H9 (cell line): ENCODE measurements around the gene P3H2. TPM values are rescaled to one million over a fixed set of nuclear protein-coding genes. Genes with fewer than 3 reads are reported as not detected.
A peak's percentile ranks its signal among the peaks of the same experiment; 100 is the strongest.

Source experiments
- DNase-seq: peaks from one replicate; pipeline ENCODE4 v3.0.0-alpha.2; 2017
- H2AFZ ChIP-seq: one replicate; pipeline ENCODE4 v1.6.1; 2013; ENCODE audit warnings: mild to moderate bottlenecking, low read length, control low read depth, moderate library complexity
- H2AK5ac ChIP-seq: 2 replicates; pipeline ENCODE4 v1.6.1; 2013; ENCODE audit warnings: low read length, control low read depth, mixed read lengths; ENCODE audit not compliant: insufficient read length
- H2BK120ac ChIP-seq: one replicate; pipeline ENCODE4 v1.6.1; 2013; ENCODE audit warnings: low read depth, mild to moderate bottlenecking, low read length, control low read depth, inconsistent platforms; ENCODE audit not compliant: poor library complexity, severe bottlenecking
- H2BK12ac ChIP-seq: 2 replicates; pipeline ENCODE4 v1.6.1; 2013; ENCODE audit warnings: low read length, control low read depth, mixed read lengths, low read depth; ENCODE audit not compliant: insufficient read length
- H2BK15ac ChIP-seq: 2 replicates; pipeline ENCODE4 v1.6.1; 2013; ENCODE audit warnings: low read depth, low read length, control low read depth
- H2BK20ac ChIP-seq: one replicate; pipeline ENCODE4 v1.6.1; 2013; ENCODE audit warnings: low read depth, mild to moderate bottlenecking, low read length, control low read depth, inconsistent platforms; ENCODE audit not compliant: poor library complexity, severe bottlenecking
- H2BK5ac ChIP-seq: 2 replicates; pipeline ENCODE4 v1.6.1; 2013; ENCODE audit warnings: low read length, control low read depth, mixed read lengths; ENCODE audit not compliant: insufficient read length
- H3K14ac ChIP-seq: 2 replicates; pipeline ENCODE4 v1.6.1; 2013; ENCODE audit warnings: low read length, control low read depth; ENCODE audit not compliant: insufficient read depth
- H3K18ac ChIP-seq: 2 replicates; pipeline ENCODE4 v1.6.1; 2013; ENCODE audit warnings: low read depth, mild to moderate bottlenecking, mixed read lengths, low read length, control low read depth; ENCODE audit not compliant: insufficient read length
- H3K23ac ChIP-seq: 2 replicates; pipeline ENCODE4 v1.6.1; 2013; ENCODE audit warnings: low read length, control low read depth, mixed read lengths, low read depth; ENCODE audit not compliant: insufficient read length
- H3K23me2 ChIP-seq: 2 replicates; pipeline ENCODE4 v1.6.1; 2013; ENCODE audit warnings: low read depth, mild to moderate bottlenecking, mixed read lengths, low read length, control low read depth; ENCODE audit not compliant: insufficient read length, poor library complexity, severe bottlenecking
- H3K27ac ChIP-seq: 2 replicates; pipeline ENCODE4 v1.5.1; 2013; ENCODE audit warnings: low read length, control low read depth, mixed read lengths, low read depth; ENCODE audit not compliant: insufficient read length
- H3K27me3 ChIP-seq: 2 replicates; pipeline ENCODE4 v1.6.1; 2013; ENCODE audit warnings: low read length, control low read depth, inconsistent platforms; ENCODE audit not compliant: insufficient read depth
- H3K4ac ChIP-seq: 2 replicates; pipeline ENCODE4 v1.6.1; 2013; ENCODE audit warnings: low read depth, mild to moderate bottlenecking, control low read depth, inconsistent platforms, low read length, moderate library complexity
- H3K4me1 ChIP-seq: 2 replicates; pipeline ENCODE4 v1.6.1; 2013; ENCODE audit warnings: low read length, control low read depth, inconsistent platforms; ENCODE audit not compliant: insufficient read depth
- H3K4me2 ChIP-seq: 2 replicates; pipeline ENCODE4 v1.6.1; 2013; ENCODE audit warnings: low read length, control low read depth, mixed read lengths; ENCODE audit not compliant: insufficient read length, insufficient read depth
- H3K56ac ChIP-seq: 2 replicates; pipeline ENCODE4 v1.6.1; 2013; ENCODE audit warnings: low read depth, mild to moderate bottlenecking, mixed read lengths, low read length, control low read depth; ENCODE audit not compliant: insufficient read length
- H3K79me1 ChIP-seq: 2 replicates; pipeline ENCODE4 v1.6.1; 2013; ENCODE audit warnings: low read depth, mild to moderate bottlenecking, moderate library complexity, low read length, control low read depth, inconsistent platforms; ENCODE audit not compliant: insufficient read depth, poor library complexity, severe bottlenecking
- H3K79me2 ChIP-seq: 2 replicates; pipeline ENCODE4 v1.6.1; 2013; ENCODE audit warnings: low read length, control low read depth, inconsistent platforms; ENCODE audit not compliant: insufficient read depth
- H3K9ac ChIP-seq: 2 replicates; pipeline ENCODE4 v1.6.1; 2013; ENCODE audit warnings: low read length, control low read depth, mixed read lengths; ENCODE audit not compliant: insufficient read length; ENCODE audit errors: extremely low read depth
- H3K9me3 ChIP-seq: one replicate; pipeline ENCODE4 v1.6.1; 2013; ENCODE audit warnings: low read depth, low read length, inconsistent platforms; ENCODE audit not compliant: control insufficient read depth
- H3T11ph ChIP-seq: one replicate; pipeline ENCODE4 v1.6.1; 2013; ENCODE audit warnings: mild to moderate bottlenecking, low read length, control low read depth, inconsistent platforms
- H4K20me1 ChIP-seq: one replicate; pipeline ENCODE4 v1.6.1; 2013; ENCODE audit not compliant: control insufficient read depth, insufficient read length, insufficient read depth
- H4K5ac ChIP-seq: 2 replicates; pipeline ENCODE4 v1.6.1; 2013; ENCODE audit warnings: low read depth, mild to moderate bottlenecking, mixed read lengths, low read length, control low read depth; ENCODE audit not compliant: insufficient read length
- H4K8ac ChIP-seq: replicated peaks from 2 replicates; pipeline ENCODE4 v1.6.1; 2013; ENCODE audit warnings: low read length, control low read depth, mixed read lengths, low read depth; ENCODE audit not compliant: insufficient read length
- H4K91ac ChIP-seq: 2 replicates; pipeline ENCODE4 v1.6.1; 2013; ENCODE audit warnings: low read depth, mild to moderate bottlenecking, moderate library complexity, mixed read lengths, low read length, control low read depth; ENCODE audit not compliant: insufficient read length
- H3K27ac Mint-ChIP-seq, 3 experiments: 2 replicates in 2 of 3; 3 replicates in 1 of 3; pipeline ENCODE4 v1.8.0; 2020 to 2021; ENCODE audit warnings: mixed read lengths in 3 of 3, mild to moderate bottlenecking in 1 of 3, moderate library complexity in 1 of 3
- H3K27me3 Mint-ChIP-seq: 2 replicates; pipeline ENCODE4 v1.8.0; 2021; ENCODE audit warnings: low read depth, mild to moderate bottlenecking, moderate library complexity, mixed read lengths
- H3K36me3 Mint-ChIP-seq, 3 experiments: 2 replicates in 2 of 3; 3 replicates in 1 of 3; pipeline ENCODE4 v1.8.0; 2020 to 2021; ENCODE audit warnings: low read depth in 3 of 3, mixed read lengths in 3 of 3; ENCODE audit not compliant: insufficient read depth in 1 of 3
- H3K4me1 Mint-ChIP-seq, 2 experiments: 2 replicates each; pipeline ENCODE4 v1.8.0; 2020; ENCODE audit warnings: mixed read lengths in 2 of 2
- H3K4me3 Mint-ChIP-seq, 2 experiments: 2 replicates in 1 of 2; 3 replicates in 1 of 2; pipeline ENCODE4 v1.8.0; 2020 to 2021; ENCODE audit warnings: mild to moderate bottlenecking in 2 of 2, mixed read lengths in 2 of 2, moderate library complexity in 1 of 2
- H3K9me3 Mint-ChIP-seq, 2 experiments: 2 replicates in 1 of 2; 3 replicates in 1 of 2; pipeline ENCODE4 v1.8.0; 2020; ENCODE audit warnings: mild to moderate bottlenecking in 2 of 2, mixed read lengths in 2 of 2, moderate library complexity in 1 of 2
- CTCF ChIP-seq: fragments of 200-600 bp; sonication (generic); conservative IDR thresholded peaks from 3 replicates; pipeline ENCODE4 v1.8.0; 2021; ENCODE audit warnings: antibody characterized with exemption, mild to moderate bottlenecking
- WGBS: extraction: QIAGEN DNeasy Blood & Tissue Kit; methylation state at CpG from one replicate; pipeline ENCODE4 v1.1.7; 2013; ENCODE audit warnings: missing lambda C conversion rate, low lambda C conversion rate, mixed read lengths; ENCODE audit not compliant: insufficient read length; ENCODE audit errors: extremely low coverage; 5-methylcytosine and 5-hydroxymethylcytosine counted together
- total RNA-seq: library from RNA; stranded (reverse); gene quantifications from 2 replicates; pipeline ENCODE4 v1.2.1, GENCODE V29; 2021

P3H2 gene
- total RNA-seq, 1 experiment from 2014 or later, result 41.5 TPM

- no peak overlapping the region for H2BK5ac ChIP-seq
- H3K4me1 ChIP-seq, result peaks cover 5% of the 10 kb centered on the region
- no peaks in the 10 kb centered on the region for H4K20me1 ChIP-seq
- H2AK5ac ChIP-seq, result no peak overlapping the region
- no peak overlapping the region for H3K4ac ChIP-seq
- no peak overlapping the region for H3K27ac ChIP-seq
- no peak overlapping the region for H3K23ac ChIP-seq
- H4K8ac ChIP-seq, result no peak overlapping the region
- H4K91ac ChIP-seq, result no peak overlapping the region
- Mint-ChIP-seq H3K36me3 (peaks cover 0 to 5% (median 0%) of the 10 kb centered on the region in 3 experiments; a peak in 2 of 7 replicates), H3K27ac (no peak overlapping the region; a peak in 1 of 7 replicates), H3K9me3 (0 out of 5 replicates have a peak, but pooled peaks cover 0 to 3% of the 10 kb centered on the region in 2 experiments), H3K4me1 (peaks cover 44 to 46% of the 10 kb centered on the region in 2 experiments), H3K4me3 (peak overlapping the region; percentile 60 to 74), H3K27me3 (peaks cover 28% of the 10 kb centered on the region)
- no peak overlapping the region for H3K56ac ChIP-seq
- H2BK20ac ChIP-seq, result no peak overlapping the region
- no peak overlapping the region for H2AFZ ChIP-seq
- TF ChIP-seq CTCF, result no peak
- no peak for DNase-seq
- no peak overlapping the region for H2BK15ac ChIP-seq
- H3K9me3 ChIP-seq, result no peaks in the 10 kb centered on the region
- no peaks in the 10 kb centered on the region for H3K79me2 ChIP-seq
- peak overlapping the region; percentile 20 for H3K4me2 ChIP-seq
- no peak overlapping the region for H4K5ac ChIP-seq
- H2BK120ac ChIP-seq, result no peak overlapping the region
- WGBS, result no CpG with 5 or more reads among the region's 13 CpGs
- peaks cover 5% of the 10 kb centered on the region for H3K23me2 ChIP-seq
- H3K14ac ChIP-seq, result no peak overlapping the region
- no peaks in the 10 kb centered on the region; the same call in 1 of the 2 replicates for H3K27me3 ChIP-seq
- no peaks in the 10 kb centered on the region for H3K79me1 ChIP-seq
- no peak overlapping the region for H3K18ac ChIP-seq
- H2BK12ac ChIP-seq, result no peak overlapping the region
- H3K9ac ChIP-seq, result no peak overlapping the region
- no peak overlapping the region for H3T11ph ChIP-seq
These were observed 322 bp upstream of the P3H2 start for GRCh38 chr3:190121061-190121377.
